Gastrocnemius medialis (tissue), 4 donors: ENCODE data around the gene AP3M1.

Source experiments
- CTCF ChIP-seq, 5 experiments: fragments of 450-650 bp in 3 of 5; fragments of 200-600 bp in 2 of 5; sonication (generic) in 2 of 5; IDR thresholded peaks in 4 of 5; conservative IDR thresholded peaks in 1 of 5; 1 replicate in 4 of 5; 2 replicates in 1 of 5; pipeline ENCODE4 v1.5.1; 2016 to 2019; ENCODE audit warnings: antibody characterized with exemption in 5 of 5, mild to moderate bottlenecking in 3 of 5, moderate library complexity in 3 of 5
- POLR2A ChIP-seq, 2 donors: fragments of 450-650 bp; IDR thresholded peaks; one replicate each; pipeline ENCODE4 v1.6.1; 2017; ENCODE audit warnings: antibody characterized with exemption in 2 of 2, mild to moderate bottlenecking in 2 of 2, moderate library complexity in 2 of 2

DNA sequence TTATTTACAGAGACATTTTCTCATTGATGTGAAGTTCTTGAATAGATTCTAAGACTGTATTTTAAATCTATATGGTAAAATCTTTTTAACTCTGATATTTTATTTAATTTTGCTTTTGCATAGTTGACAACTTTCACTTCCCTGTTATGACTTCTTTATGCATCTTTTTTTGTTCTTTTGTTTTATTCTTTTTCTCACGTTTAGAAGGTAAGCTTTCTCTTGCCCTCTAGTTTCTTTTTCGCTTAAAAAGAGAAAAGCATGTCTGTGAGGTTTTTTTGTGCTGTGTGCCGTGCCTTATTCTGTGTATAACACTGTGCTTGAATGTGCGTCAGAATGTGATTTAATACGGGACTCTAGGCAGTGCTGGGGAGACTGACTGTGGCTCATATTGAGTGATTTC lies 74.7 kb downstream of the AP3M1 start:
- TF ChIP-seq CTCF (IDR thresholded peaks at IDR 0.05 in 4 of 5, conservative IDR thresholded peaks at IDR 0.05 in 1 of 5), result no peak
- no peak for TF ChIP-seq POLR2A (IDR thresholded peaks at IDR 0.05)
